T-helper 2 cell treated with Interferon-gamma antibody and Interleukin-4, amounts not matched to agents 100 ng/mL and 5 ng/mL, for 36 hours (primary cell): ENCODE data around the gene PRB2. TPM values are rescaled to one million over a fixed set of nuclear protein-coding genes. Genes with fewer than 3 reads are reported as not detected.
"Not testable (repeated sequence)": the region's sequence is repeated elsewhere in the genome, so short reads cannot be mapped to it uniquely, and the experiment has no call there.

ENCODE experiments used
- intact Hi-C: fragments of 100-400 bp; cut with micrococcal nuclease; formaldehyde crosslinking; loops from one replicate; pipeline ENCODE4 v1.15.1; 2023
- total RNA-seq: library from RNA; stranded (reverse); gene quantifications from 2 replicates; pipeline ENCODE4 v1.2.3, GENCODE V29; 2022

Gene PRB2
- not detected in 2 replicates for total RNA-seq

- intact Hi-C loops = not testable (repeated sequence)
Observed at GRCh38 chr12:11395467-11395866, at the start of gene PRB2. TSS of gene PRB2 (minus strand) at chr12:11395567. CDS start at chr12:11395529, 38 bp downstream.

- intact Hi-C loops = no loop called here
Observed at GRCh38 chr12:11437966-11438365, 42.6 kb upstream of the PRB2 start.

GRCh38 chr12:11433664-11434063, 38.3 kb upstream of the PRB2 start:
- intact Hi-C loops = no loop called here

- intact Hi-C loops = no loop called here
Observed at GRCh38 chr12:11431486-11431885, 36.1 kb upstream of the PRB2 start.

- intact Hi-C loops = no loop called here
Observed at GRCh38 chr12:11427341-11427740, 32.0 kb upstream of the PRB2 start.

- intact Hi-C loops = no loop called here
Observed at GRCh38 chr12:11412731-11413130, 17.4 kb upstream of the PRB2 start.

- intact Hi-C loops = no loop called here
Observed at GRCh38 chr12:11408096-11408495, 12.7 kb upstream of the PRB2 start.

GRCh38 chr12:11397366-11397765, 2.0 kb upstream of the PRB2 start:
- intact Hi-C loops = no loop called here

- intact Hi-C loops = not testable (repeated sequence)
Observed at GRCh38 chr12:11391456-11391855, 3.9 kb downstream of the PRB2 start.

- intact Hi-C loops = not testable (repeated sequence)
Observed at GRCh38 chr12:11377420-11377819, 17.9 kb downstream of the PRB2 start.

GRCh38 chr12:11361151-11361550, 34.2 kb downstream of the PRB2 start:
- intact Hi-C loops = no loop called here

GRCh38 chr12:11360205-11360883, 35.0 kb downstream of the PRB2 start:
- intact Hi-C loops = not testable (repeated sequence)

GRCh38 chr12:11351736-11352135, 43.6 kb downstream of the PRB2 start:
- intact Hi-C loops = not testable (repeated sequence)

- intact Hi-C loops = no loop called here
Observed at GRCh38 chr12:11348439-11348838, 46.9 kb downstream of the PRB2 start.

- intact Hi-C loops = no loop called here
Observed at GRCh38 chr12:11347810-11348209, 47.6 kb downstream of the PRB2 start.

GRCh38 chr12:11344500-11344899, 50.9 kb downstream of the PRB2 start:
- intact Hi-C loops = no loop called here

Other genes starting within 250 kb of the PRB2 start
- gene SMIM10L1, start 224.4 kb downstream of the PRB2 start, total RNA-seq = 7.1 and 7.8 TPM in 2 replicates
- not detected in 2 replicates for gene TAS2R42, start 208.6 kb downstream of the PRB2 start, total RNA-seq
- gene PRB3, start 125.9 kb downstream of the PRB2 start, total RNA-seq = not detected in 2 replicates
- not detected in 2 replicates for gene PRB4, start 85.1 kb downstream of the PRB2 start, total RNA-seq